CD4-positive, alpha-beta T cell (primary cell): ENCODE results near the gene APOC4. TPM values are rescaled to one million over a fixed set of nuclear protein-coding genes. Genes with fewer than 3 reads are reported as not detected.

ENCODE experiments used
- ATAC-seq: fragments of 200-7000 bp; cut with Tn5 transposase; one replicate; pipeline ENCODE4 v1.10.0; 2022; ENCODE audit warnings: mild to moderate bottlenecking; ENCODE audit not compliant: poor library complexity
- CTCF ChIA-PET: fragments of 350-600 bp; sonication (Branson Sonifier 250); formaldehyde crosslinking; loops from one replicate; lab custom pipeline; 2021; ENCODE audit warnings: antibody characterized with exemption, inconsistent platforms; lab: Charles Lee
- POLR2A ChIA-PET: fragments of 350-600 bp; sonication (Branson Sonifier 250); formaldehyde crosslinking; loops from one replicate; lab custom pipeline; 2021; ENCODE audit warnings: antibody characterized with exemption, inconsistent platforms; lab: Charles Lee
- DNase-seq, 14 experiments: peaks; one replicate each; pipeline ENCODE4 v3.0.0-alpha.2; 2013 to 2020; ENCODE audit warnings: mixed read lengths in 2 of 14
- H3K27ac ChIP-seq, 2 donors: one replicate each; pipeline versions ENCODE4 v1.5.1 to v1.7.0; 2013; ENCODE audit warnings: low read length in 2 of 2, low read depth in 1 of 2, mild to moderate bottlenecking in 1 of 2
- H3K27me3 ChIP-seq, 2 experiments: 1 replicate in 1 of 2; 2 replicates in 1 of 2; pipeline versions ENCODE4 v1.6.1 to v1.7.0; 2013; ENCODE audit warnings: low read length in 2 of 2, control low read depth in 1 of 2, mild to moderate bottlenecking in 1 of 2, moderate library complexity in 1 of 2; ENCODE audit not compliant: insufficient read depth in 2 of 2, control insufficient read depth in 1 of 2
- H3K36me3 ChIP-seq: one replicate; pipeline ENCODE4 v1.6.1; 2013; ENCODE audit warnings: low read length, control low read depth; ENCODE audit not compliant: insufficient read depth
- H3K4me1 ChIP-seq: one replicate; pipeline ENCODE4 v1.6.1; 2013; ENCODE audit warnings: low read length, control low read depth; ENCODE audit not compliant: insufficient read depth
- H3K4me3 ChIP-seq: one replicate; pipeline ENCODE4 v1.5.1; 2013; ENCODE audit warnings: mild to moderate bottlenecking, low read length, moderate library complexity
- H3K9me3 ChIP-seq, 2 experiments: 1 replicate in 1 of 2; 2 replicates in 1 of 2; pipeline versions ENCODE4 v1.6.1 to v1.7.0; 2013; ENCODE audit warnings: low read length in 2 of 2, mild to moderate bottlenecking in 2 of 2, control low read depth in 1 of 2, moderate library complexity in 1 of 2; ENCODE audit not compliant: control insufficient read depth in 1 of 2, insufficient read depth in 1 of 2
- H3K27ac Mint-ChIP-seq: one replicate; pipeline ENCODE4 v1.8.0; 2020; ENCODE audit warnings: mixed read lengths
- H3K27me3 Mint-ChIP-seq: one replicate; pipeline ENCODE4 v1.8.0; 2021; ENCODE audit warnings: mixed read lengths
- H3K36me3 Mint-ChIP-seq: one replicate; pipeline ENCODE4 v1.8.0; 2021; ENCODE audit warnings: low read depth, mixed read lengths
- H3K4me1 Mint-ChIP-seq: one replicate; pipeline ENCODE4 v1.8.0; 2021; ENCODE audit warnings: low read depth, mixed read lengths
- H3K4me3 Mint-ChIP-seq: one replicate; pipeline ENCODE4 v1.8.0; 2020; ENCODE audit warnings: mild to moderate bottlenecking, mixed read lengths
- H3K9me3 Mint-ChIP-seq: one replicate; pipeline ENCODE4 v1.8.0; 2020; ENCODE audit warnings: mixed read lengths
- CTCF ChIP-seq: fragments of 200-600 bp; IDR thresholded peaks from one replicate; pipeline ENCODE4 v1.8.0; 2022; ENCODE audit warnings: antibody characterized with exemption, mild to moderate bottlenecking
- intact Hi-C, 2 experiments: fragments of 100-400 bp; cut with DNase I in 1 of 2; cut with micrococcal nuclease in 1 of 2; formaldehyde crosslinking; loops; one replicate each; pipeline versions ENCODE4 v1.15.1 to v1.9.0; 2023 to 2025; cut with DNase I, micrococcal nuclease
- total RNA-seq, 174 experiments: library from RNA in 2 of 174; stranded (reverse) in 2 of 174; gene quantifications; one replicate each; pipeline ENCODE4 v1.2.3 and lab custom pipeline; 2021 to 2026

Gene APOC4
- total RNA-seq, 2 experiments from 2014 or later = not detected

DNA sequence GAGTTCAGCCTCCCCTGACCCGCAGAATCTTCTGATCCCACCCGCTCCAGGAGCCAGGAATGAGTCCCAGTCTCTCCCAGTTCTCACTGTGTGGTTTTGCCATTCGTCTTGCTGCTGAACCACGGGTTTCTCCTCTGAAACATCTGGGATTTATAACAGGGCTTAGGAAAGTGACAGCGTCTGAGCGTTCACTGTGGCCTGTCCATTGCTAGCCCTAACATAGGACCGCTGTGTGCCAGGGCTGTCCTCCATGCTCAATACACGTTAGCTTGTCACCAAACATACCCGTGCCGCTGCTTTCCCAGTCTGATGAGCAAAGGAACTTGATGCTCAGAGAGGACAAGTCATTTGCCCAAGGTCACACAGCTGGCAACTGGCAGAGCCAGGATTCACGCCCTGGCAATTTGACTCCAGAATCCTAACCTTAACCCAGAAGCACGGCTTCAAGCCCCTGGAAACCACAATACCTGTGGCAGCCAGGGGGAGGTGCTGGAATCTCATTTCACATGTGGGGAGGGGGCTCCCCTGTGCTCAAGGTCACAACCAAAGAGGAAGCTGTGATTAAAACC, 37.5 kb upstream of the APOC4 start:
- H3K4me3 ChIP-seq = no peak overlapping the region
- ATAC-seq (no peak), DNase-seq (no peak)
- intact Hi-C loops = loop anchor here in 1 of 2 experiments (5.0 kb wide), 2 partner anchors 283 to 343 kb away; partner anchors contain the start of gene EXOC3L2
- CTCF ChIA-PET = interaction anchor here (0.9 to 3.2 kb wide), 3 partner anchors 9 to 155 kb away, joined by 3 to 13 read pairs (median 3); no protein-coding TSS in a partner anchor
- Mint-ChIP-seq H3K4me3 (no peak overlapping the region), H3K9me3 (no peaks in the 10 kb centered on the region), H3K4me1 (peaks cover 7% of the 10 kb centered on the region), H3K27me3 (peaks cover 30% of the 10 kb centered on the region), H3K27ac (no peak overlapping the region), H3K36me3 (peaks cover 33% of the 10 kb centered on the region)
- POLR2A ChIA-PET = no interaction called here
- H3K27me3 ChIP-seq = peaks cover 18 to 31% of the 10 kb centered on the region in 2 experiments
- H3K9me3 ChIP-seq = peaks cover 0 to 5% of the 10 kb centered on the region in 2 experiments
- H3K4me1 ChIP-seq = peaks cover 17% of the 10 kb centered on the region
- H3K36me3 ChIP-seq = peaks cover 28% of the 10 kb centered on the region
- TF ChIP-seq CTCF = no peak
- H3K27ac ChIP-seq = no peak overlapping the region

DNA sequence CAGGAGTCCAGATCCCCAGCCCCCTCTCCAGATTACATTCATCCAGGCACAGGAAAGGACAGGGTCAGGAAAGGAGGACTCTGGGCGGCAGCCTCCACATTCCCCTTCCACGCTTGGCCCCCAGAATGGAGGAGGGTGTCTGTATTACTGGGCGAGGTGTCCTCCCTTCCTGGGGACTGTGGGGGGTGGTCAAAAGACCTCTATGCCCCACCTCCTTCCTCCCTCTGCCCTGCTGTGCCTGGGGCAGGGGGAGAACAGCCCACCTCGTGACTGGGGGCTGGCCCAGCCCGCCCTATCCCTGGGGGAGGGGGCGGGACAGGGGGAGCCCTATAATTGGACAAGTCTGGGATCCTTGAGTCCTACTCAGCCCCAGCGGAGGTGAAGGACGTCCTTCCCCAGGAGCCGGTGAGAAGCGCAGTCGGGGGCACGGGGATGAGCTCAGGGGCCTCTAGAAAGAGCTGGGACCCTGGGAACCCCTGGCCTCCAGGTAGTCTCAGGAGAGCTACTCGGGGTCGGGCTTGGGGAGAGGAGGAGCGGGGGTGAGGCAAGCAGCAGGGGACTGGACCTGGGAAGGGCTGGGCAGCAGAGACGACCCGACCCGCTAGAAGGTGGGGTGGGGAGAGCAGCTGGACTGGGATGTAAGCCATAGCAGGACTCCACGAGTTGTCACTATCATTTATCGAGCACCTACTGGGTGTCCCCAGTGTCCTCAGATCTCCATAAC, 36.4 kb upstream of the APOC4 start, which contains the start of gene APOE:
Gene APOE, plus strand, starts transcription at position 360 of the 724 bp plus-strand sequence. CDS start 829 bp downstream, outside the sequence.
- intact Hi-C loops = no loop called here
- H3K36me3 Mint-ChIP-seq = peaks cover 22% of the 10 kb centered on the region
- H3K4me1 Mint-ChIP-seq = peaks cover 7% of the 10 kb centered on the region
- TF ChIP-seq CTCF = no peak
- no peak within 1 kb of the TSS for H3K4me3 Mint-ChIP-seq
- Histone ChIP-seq H3K27me3 (peaks cover 18 to 31% of the 10 kb centered on the region in 2 experiments), H3K9me3 (peaks cover 0 to 5% of the 10 kb centered on the region in 2 experiments), H3K27ac (no peak within 1 kb of the TSS), H3K36me3 (peaks cover 17% of the 10 kb centered on the region), H3K4me3 (no peak within 1 kb of the TSS), H3K4me1 (peaks cover 17% of the 10 kb centered on the region)
- H3K9me3 Mint-ChIP-seq = no peaks in the 10 kb centered on the region
- H3K27ac Mint-ChIP-seq = no peak within 1 kb of the TSS
- POLR2A ChIA-PET = interaction anchor here (1.3 kb wide), 1 partner anchor 15 kb away, joined by 5 read pairs; the partner anchor contains the start of gene TOMM40
- CTCF ChIA-PET = interaction anchor here (1.0 to 3.2 kb wide), 4 partner anchors 10 to 154 kb away, joined by 3 to 13 read pairs (median 4); no protein-coding TSS in a partner anchor
- H3K27me3 Mint-ChIP-seq = peaks cover 38% of the 10 kb centered on the region
- ATAC-seq (no peak), DNase-seq (no peak)

DNA sequence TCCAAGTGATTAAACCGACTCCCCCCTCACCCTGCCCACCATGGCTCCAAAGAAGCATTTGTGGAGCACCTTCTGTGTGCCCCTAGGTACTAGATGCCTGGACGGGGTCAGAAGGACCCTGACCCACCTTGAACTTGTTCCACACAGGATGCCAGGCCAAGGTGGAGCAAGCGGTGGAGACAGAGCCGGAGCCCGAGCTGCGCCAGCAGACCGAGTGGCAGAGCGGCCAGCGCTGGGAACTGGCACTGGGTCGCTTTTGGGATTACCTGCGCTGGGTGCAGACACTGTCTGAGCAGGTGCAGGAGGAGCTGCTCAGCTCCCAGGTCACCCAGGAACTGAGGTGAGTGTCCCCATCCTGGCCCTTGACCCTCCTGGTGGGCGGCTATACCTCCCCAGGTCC, 34.4 kb upstream of the APOC4 start:
- POLR2A ChIA-PET = interaction anchor here (1.6 kb wide), 1 partner anchor 94 kb away, joined by 3 read pairs; no protein-coding TSS in a partner anchor
- no peaks in the 10 kb centered on the region for H3K9me3 Mint-ChIP-seq
- peaks cover 25 to 31% of the 10 kb centered on the region in 2 experiments for H3K27me3 ChIP-seq

More for the DNA sequence above, 34.4 kb upstream of the APOC4 start:
- peaks cover 8% of the 10 kb centered on the region for H3K36me3 Mint-ChIP-seq
- intact Hi-C loops = no loop called here
- H3K36me3 ChIP-seq = peaks cover 9% of the 10 kb centered on the region
- H3K4me1 Mint-ChIP-seq = peaks cover 7% of the 10 kb centered on the region
- ATAC-seq (no peak), DNase-seq (no peak)
- no peak overlapping the region for H3K4me3 Mint-ChIP-seq
- H3K9me3 ChIP-seq = peaks cover 0 to 5% of the 10 kb centered on the region in 2 experiments
- no peak overlapping the region for H3K4me3 ChIP-seq
- TF ChIP-seq CTCF = no peak
- no peak overlapping the region for H3K27ac Mint-ChIP-seq
- H3K27me3 Mint-ChIP-seq = peaks cover 50% of the 10 kb centered on the region
- peaks cover 17% of the 10 kb centered on the region for H3K4me1 ChIP-seq
- H3K27ac ChIP-seq = no peak overlapping the region
- CTCF ChIA-PET = no interaction called here
